Keratinocyte (primary cell): Measurements from ENCODE around the gene SOS1. TPM values are rescaled to one million over a fixed set of nuclear protein-coding genes. Genes with fewer than 3 reads are reported as not detected.

ENCODE experiments used
- DNase-seq: peaks from one replicate; pipeline ENCODE4 v3.0.0-alpha.2; 2011; ENCODE audit warnings: low read depth, missing footprints, low spot score
- FAIRE-seq: peaks from 2 replicates; lab custom pipeline; 2011; peaks lifted over from hg19 to GRCh38; lab: Jason Lieb, UNC
- H2AFZ ChIP-seq: 2 replicates; pipeline ENCODE4 v1.6.0; 2012; ENCODE audit warnings: low read length, control low read depth, inconsistent platforms; ENCODE audit not compliant: control insufficient read depth
- H3K27ac ChIP-seq: 2 replicates; pipeline ENCODE4 v1.5.1; 2011; ENCODE audit warnings: low read length; ENCODE audit not compliant: control insufficient read depth, insufficient read depth
- H3K27me3 ChIP-seq: 3 replicates; pipeline ENCODE4 v1.6.0; 2011; ENCODE audit warnings: low read length; ENCODE audit not compliant: control insufficient read depth, insufficient read depth; ENCODE audit errors: extremely low read depth
- H3K36me3 ChIP-seq, 2 experiments: 2 replicates in 1 of 2; 3 replicates in 1 of 2; pipeline ENCODE4 v1.5.1; 2011; ENCODE audit warnings: low read length in 2 of 2, mild to moderate bottlenecking in 1 of 2; ENCODE audit not compliant: control insufficient read depth in 2 of 2, insufficient read depth in 2 of 2; ENCODE audit errors: extremely low read depth in 1 of 2
- H3K4me1 ChIP-seq: 3 replicates; pipeline ENCODE4 v1.5.1; 2011; ENCODE audit warnings: low read length; ENCODE audit not compliant: control insufficient read depth, insufficient read depth; ENCODE audit errors: extremely low read depth
- H3K4me2 ChIP-seq: 3 replicates; pipeline ENCODE4 v1.6.0; 2011; ENCODE audit warnings: low read depth, low read length; ENCODE audit not compliant: control insufficient read depth, insufficient read depth; ENCODE audit errors: extremely low read depth
- H3K4me3 ChIP-seq, 3 experiments: fragments of 200-600 bp in 1 of 3; sonication (generic) in 1 of 3; 2 replicates in 2 of 3; 3 replicates in 1 of 3; pipeline ENCODE4 v1.5.1; 2011 to 2016; ENCODE audit warnings: low read length in 3 of 3, mild to moderate bottlenecking in 3 of 3, control low read depth in 2 of 3, inconsistent platforms in 1 of 3, low read depth in 1 of 3, mixed read lengths in 1 of 3, mixed run types in 1 of 3, moderate library complexity in 1 of 3; ENCODE audit not compliant: control insufficient read depth in 2 of 3, insufficient read depth in 2 of 3; ENCODE audit errors: extremely low read depth in 1 of 3
- H3K79me2 ChIP-seq: 2 replicates; pipeline ENCODE4 v1.6.0; 2012; ENCODE audit warnings: low read length; ENCODE audit not compliant: control insufficient read depth, insufficient read depth
- H3K9ac ChIP-seq: 3 replicates; pipeline ENCODE4 v1.6.0; 2011; ENCODE audit warnings: low read length; ENCODE audit not compliant: control insufficient read depth, insufficient read depth; ENCODE audit errors: extremely low read depth
- H3K9me1 ChIP-seq: 3 replicates; pipeline ENCODE4 v1.6.0; 2011; ENCODE audit warnings: low read length; ENCODE audit not compliant: control insufficient read depth, insufficient read depth; ENCODE audit errors: extremely low read depth
- H3K9me3 ChIP-seq: 2 replicates; pipeline ENCODE4 v1.5.1; 2012; ENCODE audit warnings: low read depth, low read length; ENCODE audit not compliant: control insufficient read depth
- H4K20me1 ChIP-seq: 3 replicates; pipeline ENCODE4 v1.6.0; 2011; ENCODE audit warnings: low read length; ENCODE audit not compliant: control insufficient read depth, insufficient read depth; ENCODE audit errors: extremely low read depth
- CTCF ChIP-seq, 3 experiments: IDR thresholded peaks in 1 of 3; conservative IDR thresholded peaks in 1 of 3; optimal IDR thresholded peaks in 1 of 3; 2 replicates in 2 of 3; 3 replicates in 1 of 3; pipeline versions ENCODE3 to v1.5.1; 2011; ENCODE audit warnings: low read length in 3 of 3, mild to moderate bottlenecking in 3 of 3, moderate library complexity in 2 of 3, control low read depth in 1 of 3, inconsistent platforms in 1 of 3; ENCODE audit not compliant: insufficient read depth in 2 of 3; ENCODE audit errors: extremely low read depth in 1 of 3
- EZH2 ChIP-seq: IDR thresholded peaks from one replicate; pipeline ENCODE4 v1.6.1; 2012; ENCODE audit warnings: inconsistent platforms, mild to moderate bottlenecking, low read length, moderate library complexity
- dilution Hi-C: fragments of 300-500 bp; cut with MboI; formaldehyde crosslinking; loops from one replicate; pipeline ENCODE4 v1.7.0; 2020; ENCODE audit warnings: low sequenced_read_pairs; ENCODE audit not compliant: extremely low pct_ligation_motif_present
- polyA plus RNA-seq, 5 experiments: library from polyadenylated mRNA; depleted of rRNA in 3 of 5; stranded (reverse) in 3 of 5; stranded (forward) in 1 of 5; unstranded in 1 of 5; fragments of >200 nt; gene quantifications; 1 replicate in 1 of 5; 2 replicates in 3 of 5; 3 replicates in 1 of 5; pipeline versions ENCODE4 v1.2.1 to v1.2.3, GENCODE V29; 2011 to 2012; ENCODE audit warnings: missing spikeins in 2 of 5, low read depth in 1 of 5, low replicate concordance in 1 of 5

Gene SOS1
- polyA plus RNA-seq, 1 donor (not counting 4 experiments of a cell fraction or from before 2014, with no cell fraction given): 21.5 TPM

DNA sequence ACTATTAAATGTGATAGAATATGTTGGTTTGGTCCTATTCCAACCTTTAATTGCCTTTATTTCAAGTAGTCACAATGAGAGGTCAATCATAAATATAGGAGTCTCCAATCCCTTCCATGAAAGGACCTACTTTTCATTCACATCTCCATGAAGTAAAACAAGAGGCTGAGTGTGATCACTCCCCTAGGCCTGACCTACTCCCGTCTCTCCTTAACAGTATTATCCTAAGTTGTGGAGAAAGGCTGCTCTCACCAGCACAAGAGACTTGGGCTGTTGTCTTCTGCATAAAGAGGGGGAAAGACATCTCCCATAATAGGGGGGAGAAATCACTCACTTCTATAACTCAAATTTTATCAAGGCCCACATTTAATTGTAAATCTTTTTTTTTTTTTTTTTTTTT is 105.4 kb downstream of the SOS1 start:
- Histone ChIP-seq H3K36me3 (peaks cover 0 to 7% of the 10 kb centered on the region in 2 experiments), H3K9me1 (no peaks in the 10 kb centered on the region), H3K27me3 (no peaks in the 10 kb centered on the region), H3K9ac (no peak overlapping the region), H3K4me1 (no peaks in the 10 kb centered on the region), H3K9me3 (no peaks in the 10 kb centered on the region), H3K4me2 (no peak overlapping the region), H4K20me1 (no peaks in the 10 kb centered on the region), H3K79me2 (no peaks in the 10 kb centered on the region), H3K27ac (no peak overlapping the region), H3K4me3 (no peak overlapping the region), H2AFZ (no peak overlapping the region)
- TF ChIP-seq EZH2 (no peak), CTCF (optimal IDR thresholded peaks at IDR 0.05 in 1 of 3, IDR thresholded peaks at IDR 0.05 in 1 of 3, conservative IDR thresholded peaks at IDR 0.05 in 1 of 3; ENCODE audit: extremely low read depth in 1 of 3, insufficient read depth in 2 of 3, low read length in 3 of 3) (no peak)
- FAIRE-seq: no peak
- DNase-seq: no peak
- dilution Hi-C loops: no loop called here

DNA sequence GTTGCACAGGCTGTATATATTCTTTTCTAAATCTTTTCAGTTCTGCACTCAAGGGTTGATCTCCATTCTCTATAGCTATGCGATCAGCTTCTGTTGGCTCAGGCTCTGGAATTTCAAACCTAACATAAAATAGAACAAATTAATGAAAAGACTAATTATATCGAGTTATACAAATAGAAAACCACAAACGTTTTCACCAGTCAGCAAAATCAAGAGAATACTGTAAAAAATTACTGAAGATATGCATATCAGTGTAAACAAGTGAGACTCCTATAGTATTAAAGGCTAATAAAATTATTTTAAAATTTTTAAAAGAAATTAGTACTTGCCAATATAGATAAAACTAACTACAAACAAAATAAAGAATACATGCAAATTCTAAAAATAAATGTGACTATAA is 107.0 kb downstream of the SOS1 start:
- no peak overlapping the region for H3K9ac ChIP-seq
- H3K4me3 ChIP-seq: no peak overlapping the region
- dilution Hi-C loops: no loop called here
- H3K27me3 ChIP-seq: no peaks in the 10 kb centered on the region
- H3K79me2 ChIP-seq: no peaks in the 10 kb centered on the region
- no peak overlapping the region for H2AFZ ChIP-seq
- H3K4me1 ChIP-seq: no peaks in the 10 kb centered on the region
- H3K36me3 ChIP-seq: peaks cover 0 to 7% of the 10 kb centered on the region in 2 experiments
- FAIRE-seq: no peak
- H3K9me1 ChIP-seq: no peaks in the 10 kb centered on the region
- no peak for DNase-seq
- no peak for TF ChIP-seq CTCF (optimal IDR thresholded peaks at IDR 0.05 in 1 of 3, IDR thresholded peaks at IDR 0.05 in 1 of 3, conservative IDR thresholded peaks at IDR 0.05 in 1 of 3; ENCODE audit: extremely low read depth in 1 of 3, insufficient read depth in 2 of 3, low read length in 3 of 3)
- TF ChIP-seq EZH2: no peak
- H4K20me1 ChIP-seq: no peaks in the 10 kb centered on the region
- H3K27ac ChIP-seq: no peak overlapping the region
- H3K4me2 ChIP-seq: no peak overlapping the region
- no peaks in the 10 kb centered on the region for H3K9me3 ChIP-seq
